DMS53 (cell line): ENCODE measurements around the gene OR1D5.
"Not testable (repeated sequence)": the region's sequence is repeated elsewhere in the genome, so short reads cannot be mapped to it uniquely, and the experiment has no call there.

Experiments used
- DNase-seq: peaks from one replicate; lab custom pipeline; 2025; lab: John Stamatoyannopoulos, UW

OR1D5 gene, protein sequence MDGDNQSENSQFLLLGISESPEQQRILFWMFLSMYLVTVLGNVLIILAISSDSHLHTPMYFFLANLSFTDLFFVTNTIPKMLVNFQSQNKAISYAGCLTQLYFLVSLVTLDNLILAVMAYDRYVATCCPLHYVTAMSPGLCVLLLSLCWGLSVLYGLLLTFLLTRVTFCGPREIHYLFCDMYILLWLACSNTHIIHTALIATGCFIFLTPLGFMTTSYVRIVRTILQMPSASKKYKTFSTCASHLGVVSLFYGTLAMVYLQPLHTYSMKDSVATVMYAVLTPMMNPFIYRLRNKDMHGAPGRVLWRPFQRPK

DNA sequence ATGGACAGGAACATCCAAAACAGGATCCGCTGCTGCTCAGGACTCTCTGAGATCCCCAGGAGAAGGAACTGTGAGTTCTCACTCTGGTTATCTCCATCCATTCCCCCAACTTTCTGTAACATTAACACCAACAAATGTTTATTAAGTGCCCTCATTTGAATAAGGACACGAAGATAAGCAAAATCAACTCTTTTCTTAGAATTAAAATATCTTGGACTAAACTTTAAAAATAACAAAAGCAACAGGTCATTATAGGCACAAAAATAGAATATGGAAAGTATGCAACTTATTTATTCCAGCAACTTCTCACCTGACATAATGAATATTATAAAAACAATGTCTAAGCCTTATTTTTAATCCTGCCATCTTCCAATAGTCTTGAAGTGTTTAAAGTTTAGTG lies at the start of gene OR1D5:
Gene OR1D5 (minus strand): TSS at position 101 of the 400 bp plus-strand sequence. CDS start 0 bp downstream, at position 101.
- not testable (repeated sequence) for DNase-seq

DNA sequence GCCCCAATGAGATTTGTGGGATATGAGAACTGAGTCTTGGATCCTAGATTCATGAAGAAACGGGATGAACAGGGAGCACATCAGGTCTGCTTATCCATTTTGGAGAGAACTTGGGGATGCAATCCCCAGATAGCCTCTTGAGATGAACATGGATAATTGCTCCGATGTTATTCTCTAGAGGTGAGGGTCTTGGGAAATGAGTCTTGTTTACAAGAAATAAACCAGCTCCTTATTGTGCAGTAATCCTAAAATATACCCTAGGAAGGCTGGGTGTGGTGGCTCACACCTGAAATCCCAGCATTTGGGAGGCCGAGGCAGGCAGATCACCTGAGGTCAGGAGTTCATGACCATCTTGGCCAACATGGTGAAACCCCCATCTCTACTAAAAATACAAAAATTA lies 40.9 kb upstream of the OR1D5 start, which contains the start of gene OR1D2:
Gene OR1D2 (minus strand): TSS at position 101 of the 400 bp plus-strand sequence. CDS start 11,426 bp downstream, outside the sequence.
- DNase-seq: no peak

DNA sequence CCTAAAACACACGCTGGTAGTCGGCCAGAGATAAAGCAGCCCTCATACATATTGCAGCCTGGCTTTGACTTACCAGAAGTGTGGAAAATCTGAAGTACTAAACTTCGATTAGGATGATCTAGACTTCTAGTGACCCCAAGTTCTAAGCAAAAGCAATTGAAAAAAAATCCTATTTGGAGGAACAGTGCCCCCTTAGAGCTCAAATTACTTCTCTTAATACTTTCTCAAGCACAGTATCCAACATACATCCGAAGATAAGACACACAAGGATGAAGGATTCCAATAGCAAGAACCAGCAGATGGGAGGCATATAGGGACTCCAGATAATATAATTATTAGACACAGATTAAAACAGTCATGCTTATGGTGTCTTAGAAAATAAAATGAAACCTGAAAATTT lies 10.4 kb upstream of the OR1D5 start:
- not testable (repeated sequence) for DNase-seq

DNA sequence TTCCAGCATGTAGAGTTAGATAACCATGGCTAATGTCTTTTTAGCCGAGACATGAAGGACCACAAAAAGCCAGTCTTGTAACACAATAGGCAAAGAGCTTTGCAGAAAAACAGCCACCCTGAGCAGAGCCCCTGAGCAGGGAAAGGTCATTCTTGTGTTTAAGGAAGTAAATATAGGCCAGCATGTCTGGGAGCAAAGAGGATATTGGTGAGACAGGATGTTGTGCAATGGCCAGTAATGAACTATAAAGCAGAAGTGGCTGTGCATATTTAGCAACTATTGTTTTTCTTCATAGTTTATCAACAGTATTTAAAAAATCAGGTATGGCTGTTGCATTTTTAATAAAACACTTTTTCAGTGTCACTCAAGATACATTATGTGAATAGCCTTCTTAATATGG lies 1.8 kb upstream of the OR1D5 start:
- DNase-seq: not testable (repeated sequence)

DNA sequence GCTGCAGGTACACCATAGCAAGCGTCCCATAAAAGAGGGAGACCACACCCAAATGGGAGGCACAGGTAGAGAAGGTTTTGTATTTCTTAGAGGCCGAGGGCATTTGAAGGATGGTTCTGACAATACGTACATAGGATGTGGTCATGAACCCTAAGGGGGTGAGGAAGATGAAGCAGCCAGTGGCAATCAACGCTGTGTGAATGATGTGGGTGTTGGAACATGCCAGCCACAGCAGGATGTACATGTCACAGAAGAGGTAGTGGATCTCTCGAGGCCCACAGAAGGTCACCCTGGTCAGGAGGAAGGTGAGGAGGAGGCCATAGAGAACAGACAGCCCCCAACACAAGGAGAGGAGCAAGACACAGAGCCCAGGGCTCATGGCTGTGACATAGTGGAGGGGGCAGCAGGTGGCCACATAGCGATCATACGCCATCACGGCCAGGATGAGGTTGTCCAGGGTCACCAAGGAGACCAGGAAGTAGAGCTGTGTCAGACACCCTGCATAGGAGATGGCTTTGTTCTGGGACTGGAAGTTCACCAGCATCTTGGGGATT lies 506 bp downstream of the OR1D5 start:
- DNase-seq: not testable (repeated sequence)

DNA sequence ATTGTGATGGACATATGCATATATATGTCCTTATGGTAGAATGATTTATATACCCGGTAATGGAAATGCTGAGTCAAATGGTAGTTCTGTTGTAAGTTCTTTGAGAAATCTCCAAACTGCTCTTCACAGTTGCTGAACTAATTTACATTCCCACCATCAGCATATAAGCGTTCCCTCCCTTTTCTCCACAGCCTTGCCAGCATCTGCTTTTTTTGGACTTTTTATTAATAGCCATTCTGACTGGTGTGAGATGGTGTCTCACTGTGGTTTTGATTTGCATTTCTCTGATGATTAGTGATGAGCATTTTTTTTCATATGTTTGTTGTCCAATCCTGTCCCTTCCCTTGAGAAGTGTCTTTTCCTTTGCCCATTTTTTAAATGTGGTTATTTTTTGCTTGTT lies 8.5 kb downstream of the OR1D5 start:
- not testable (repeated sequence) for DNase-seq

DNA sequence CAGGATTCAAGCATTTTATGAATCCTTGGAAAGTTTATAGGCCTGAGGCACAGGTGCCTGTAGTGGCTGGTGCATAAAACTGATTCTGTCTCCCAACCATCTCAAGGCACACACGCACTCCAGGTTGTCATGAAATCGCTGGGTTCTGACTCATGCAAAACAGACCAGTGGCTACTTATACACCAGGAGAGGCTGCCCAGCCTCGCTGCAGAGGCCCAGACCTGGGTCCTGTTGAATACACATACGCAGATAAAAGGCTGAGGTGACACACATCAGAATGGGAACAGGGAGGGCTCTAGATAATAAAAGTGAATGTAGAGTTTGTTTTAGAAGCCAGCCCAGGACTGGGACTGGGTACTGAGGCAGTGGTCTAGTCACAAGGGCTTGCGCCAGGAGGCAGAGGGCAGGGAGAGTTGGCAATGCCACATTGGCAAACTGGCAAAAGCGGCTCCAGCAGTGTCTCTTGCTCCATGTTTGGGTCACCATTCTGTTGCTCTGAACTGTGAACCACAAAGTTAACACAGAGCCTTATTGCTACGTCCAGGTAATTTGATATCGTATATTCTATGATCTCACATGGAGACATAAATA lies 13.6 kb downstream of the OR1D5 start:
- DNase-seq: peak; percentile 31

DNA sequence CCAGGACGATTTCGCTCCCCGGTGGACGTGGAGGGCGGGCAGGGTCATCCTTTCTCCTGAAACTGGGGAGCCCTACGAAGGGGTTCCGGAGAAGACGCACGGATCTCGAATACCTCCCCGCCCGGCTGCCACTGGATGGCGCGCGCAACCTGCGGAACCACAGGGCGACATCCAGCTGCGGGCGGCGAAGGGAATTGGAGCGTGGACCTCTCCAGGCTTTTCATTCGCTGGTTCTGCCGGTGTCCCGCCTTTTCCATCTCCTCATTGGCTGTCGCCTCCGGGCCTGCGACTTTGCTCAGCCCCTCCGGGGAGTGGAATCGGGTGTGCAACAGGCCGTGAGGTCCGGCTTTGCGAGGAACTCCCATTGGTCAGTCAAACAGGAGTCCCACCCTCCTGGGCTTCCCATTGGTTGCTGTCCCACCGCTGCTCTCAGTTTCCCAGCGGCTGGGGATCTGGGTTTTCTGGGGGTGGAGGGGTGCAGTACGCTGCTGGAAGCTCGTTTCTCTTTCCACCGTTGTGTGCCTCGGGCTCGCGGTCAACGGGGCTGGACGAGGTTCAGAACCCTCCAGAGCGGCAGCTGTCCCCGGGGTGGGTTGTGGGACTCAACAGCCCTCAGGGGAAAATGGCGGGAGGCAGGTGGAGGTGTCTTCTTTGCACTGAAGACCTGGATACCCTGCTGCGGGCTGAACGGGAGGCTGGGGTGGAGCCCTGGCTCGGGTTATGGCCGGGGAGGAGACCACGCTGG lies 14.5 kb downstream of the OR1D5 start:
- DNase-seq: peak; percentile 98

DNA sequence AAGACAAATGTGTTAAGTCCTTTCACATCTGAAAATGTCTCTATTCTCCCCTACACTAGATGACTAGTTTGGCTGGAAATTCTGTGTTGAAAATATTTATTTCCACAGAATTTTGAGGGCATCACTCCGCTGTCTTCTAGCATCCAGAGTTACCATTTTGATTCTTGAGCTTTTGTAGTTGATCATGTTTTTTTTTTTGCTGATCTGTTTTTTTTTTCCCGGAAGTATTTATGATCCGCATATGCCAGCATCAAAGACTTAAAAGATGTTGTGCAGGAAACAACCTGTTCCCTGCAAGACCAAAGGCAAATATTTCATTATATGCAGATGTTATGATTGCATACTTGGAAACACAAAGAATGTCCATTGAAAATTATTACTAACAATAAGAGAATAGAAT lies 16.7 kb downstream of the OR1D5 start:
- DNase-seq: no peak

DNA sequence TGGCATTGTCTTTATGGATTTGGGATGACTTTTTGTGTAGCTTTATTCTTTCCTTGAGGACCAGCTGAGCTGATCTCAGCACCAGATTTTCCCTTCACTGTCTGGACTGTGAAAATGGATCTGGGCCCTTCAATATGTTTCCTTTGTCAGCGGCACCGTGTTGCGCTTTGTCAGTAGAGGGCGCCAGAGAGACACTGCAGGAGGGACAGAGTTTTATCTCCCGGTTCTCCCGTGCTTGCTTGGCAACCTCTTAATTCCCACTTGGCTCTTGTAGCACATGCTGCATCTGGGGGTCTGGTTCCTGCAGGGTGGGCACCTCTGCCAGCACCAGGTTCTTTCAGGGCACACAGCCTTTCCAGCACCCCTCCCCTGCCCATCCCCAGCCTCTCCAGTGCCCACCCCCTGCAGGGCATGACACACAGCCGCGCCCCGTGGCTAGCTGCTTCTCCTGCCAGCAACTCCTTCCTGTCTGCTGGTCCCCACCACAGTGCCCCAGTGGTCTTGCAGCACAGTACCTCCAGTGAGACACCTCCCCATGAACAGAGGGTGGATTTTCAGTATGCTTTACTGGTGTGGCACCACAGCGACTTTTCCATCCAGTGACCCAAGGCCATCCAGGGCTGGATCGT lies 19.6 kb downstream of the OR1D5 start:
- DNase-seq: peak; percentile 74

DNA sequence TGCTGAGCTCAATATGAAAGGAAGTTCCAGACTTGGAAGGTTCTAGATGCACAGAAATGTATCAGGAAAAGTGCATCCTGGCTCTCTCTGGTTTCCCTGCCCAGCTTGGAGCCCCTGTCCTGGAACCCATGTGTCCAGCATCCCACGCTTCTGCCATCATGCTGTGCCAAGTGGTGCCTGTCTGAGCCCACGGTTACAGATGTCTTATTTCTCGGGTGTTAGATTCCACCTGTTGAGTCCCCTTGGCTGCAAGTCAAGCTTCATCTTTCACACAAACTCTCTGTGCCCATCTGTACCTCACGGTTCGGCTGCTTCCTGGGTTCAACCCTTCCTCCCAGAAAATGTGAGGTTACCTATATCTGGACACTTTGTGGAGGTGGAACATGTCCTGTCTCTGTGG lies 22.5 kb downstream of the OR1D5 start:
- DNase-seq: no peak

DNA sequence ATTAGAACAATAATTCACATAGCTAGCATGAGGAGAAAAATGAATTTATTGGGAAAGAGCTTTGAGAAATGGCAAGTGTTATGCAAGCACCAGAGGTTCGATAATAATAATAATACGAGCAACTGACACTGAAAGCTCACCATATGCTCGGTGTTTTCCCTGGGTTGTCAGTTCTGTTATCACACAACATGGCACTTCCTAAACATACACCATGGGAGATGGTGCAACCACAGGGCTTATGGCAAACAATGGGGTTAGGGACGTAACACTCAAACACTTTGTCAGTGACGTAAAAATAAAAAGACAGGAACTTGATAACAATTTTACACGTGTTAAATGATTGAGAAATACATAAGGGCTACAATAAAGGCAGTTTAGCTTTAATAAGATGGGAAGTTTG lies 23.7 kb downstream of the OR1D5 start:
- DNase-seq: no peak

DNA sequence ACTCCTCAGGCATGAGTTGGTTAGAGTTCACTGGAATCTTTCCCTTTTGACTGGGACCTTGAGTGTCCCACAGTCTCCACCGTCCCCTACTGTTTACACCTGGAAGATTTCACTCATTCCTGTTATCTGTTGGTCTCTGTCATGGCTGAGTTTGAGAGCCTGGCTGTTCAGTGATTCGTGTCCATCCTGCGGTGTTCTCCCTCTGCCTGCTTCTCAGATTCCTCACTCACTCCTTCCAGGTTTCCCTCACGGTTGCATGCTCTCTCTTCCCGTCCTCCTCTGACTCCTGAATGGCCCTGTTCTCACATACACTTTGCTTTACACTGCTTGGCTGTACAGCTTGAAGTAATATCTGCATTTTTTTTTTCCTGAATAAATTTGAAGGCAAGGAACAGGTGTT lies 24.5 kb downstream of the OR1D5 start:
- DNase-seq: peak; percentile 36

DNA sequence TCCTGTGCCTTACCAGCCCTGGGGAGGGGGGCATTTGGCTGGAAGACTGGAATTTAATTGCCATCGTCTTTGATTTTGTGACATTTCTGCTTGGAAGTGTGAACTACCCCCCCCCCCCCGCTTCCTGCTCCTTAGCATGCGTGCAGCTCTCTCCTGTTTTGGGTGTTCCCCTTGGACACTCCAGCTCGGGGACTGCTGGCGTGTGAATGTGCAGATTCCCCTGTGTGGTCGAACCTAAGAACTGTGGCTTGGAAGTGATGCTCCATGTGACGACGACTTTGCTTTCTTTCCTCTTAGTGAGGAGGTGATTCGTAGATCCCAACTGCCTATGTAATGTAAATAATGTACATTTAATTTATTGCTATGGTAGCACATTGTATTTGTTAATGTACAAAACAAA lies 26.1 kb downstream of the OR1D5 start:
- peak; percentile 12 for DNase-seq

DNA sequence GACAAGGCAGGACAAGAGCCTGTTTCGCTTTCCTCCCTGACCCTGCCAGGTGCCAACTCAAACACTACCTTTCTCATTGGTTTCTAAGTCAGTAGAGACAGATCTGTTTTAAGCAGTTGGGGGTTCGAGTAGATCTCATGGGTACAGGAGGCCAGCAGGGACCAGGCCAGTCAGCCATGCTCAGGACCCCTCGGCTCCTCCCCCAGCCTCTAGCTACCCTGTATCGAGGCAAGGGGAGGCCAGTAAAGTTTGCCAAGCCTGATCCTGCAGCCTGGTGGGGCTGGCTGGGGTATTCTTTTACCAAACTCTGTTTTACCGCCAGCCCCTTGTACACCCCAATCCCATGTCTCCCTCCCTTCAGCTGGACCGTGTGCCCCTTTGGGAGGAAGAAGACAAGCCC lies 26.6 kb downstream of the OR1D5 start:
- DNase-seq: no peak

DNA sequence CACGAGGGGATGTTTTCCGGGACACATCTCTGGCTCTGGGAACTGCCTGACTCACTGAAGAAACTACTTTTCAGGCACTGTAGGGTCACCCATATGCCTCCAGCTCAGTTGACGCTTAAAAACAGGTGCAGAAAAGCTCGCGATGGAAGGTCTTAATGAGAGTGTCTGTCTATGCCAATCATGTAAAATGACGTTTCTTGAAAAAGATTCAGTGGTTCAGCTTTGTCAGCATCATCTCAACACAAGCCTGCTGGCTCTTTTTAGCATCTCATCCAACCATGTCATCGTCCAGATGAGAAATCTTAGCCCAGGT lies 27.5 kb downstream of the OR1D5 start:
- no peak for DNase-seq

DNA sequence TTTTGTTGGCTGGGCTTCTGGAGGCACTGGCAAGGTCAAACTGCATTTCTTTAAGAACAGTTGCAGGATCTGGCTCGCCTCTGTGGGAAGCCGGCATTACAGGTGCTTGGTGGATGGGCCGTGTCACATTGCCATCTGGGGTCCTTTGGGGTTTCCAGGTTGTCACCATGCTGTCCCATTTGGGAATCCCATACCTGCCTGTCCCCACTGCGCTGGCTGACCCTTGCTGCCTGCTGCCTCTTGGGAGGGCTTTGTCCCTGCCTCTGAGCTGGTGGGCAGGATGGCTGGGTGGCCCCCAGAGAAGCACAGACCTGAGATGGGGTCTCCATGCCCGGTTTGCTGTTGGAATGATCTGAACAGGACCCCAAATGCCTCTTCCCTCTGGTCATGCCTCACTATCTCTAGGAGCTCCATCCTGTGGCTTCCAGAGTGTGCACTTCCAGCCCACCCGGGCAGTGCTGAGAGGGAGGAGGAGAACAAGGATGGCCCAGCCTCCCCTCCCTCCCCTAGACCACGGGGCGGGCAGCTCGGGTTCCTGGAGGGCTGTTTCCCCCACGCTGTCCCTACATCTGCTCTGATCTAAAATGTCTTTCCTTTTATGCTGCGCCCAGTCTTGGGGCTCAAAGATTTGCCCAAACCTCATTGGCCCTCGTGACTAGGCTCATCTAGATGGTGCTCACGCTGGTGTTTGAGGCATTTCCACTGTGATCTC lies 28.0 kb downstream of the OR1D5 start:
- DNase-seq: no peak

DNA sequence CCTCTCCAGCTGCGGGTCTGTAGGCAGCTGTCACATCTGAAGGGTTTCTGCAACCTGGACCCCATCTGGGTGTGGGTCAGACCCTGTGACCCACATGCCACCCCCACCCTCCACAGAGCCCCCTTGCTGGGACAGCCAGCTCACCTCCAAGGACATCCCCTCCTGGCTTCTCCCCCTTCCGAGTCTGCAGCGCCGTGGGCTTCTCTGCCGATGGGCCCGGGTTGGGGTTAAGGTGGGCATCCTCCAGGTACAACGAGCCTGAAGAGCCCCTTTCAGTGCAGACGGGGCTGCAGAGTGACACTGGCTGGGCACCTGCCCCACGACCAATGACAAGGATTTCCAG lies 28.9 kb downstream of the OR1D5 start:
- no peak for DNase-seq

DNA sequence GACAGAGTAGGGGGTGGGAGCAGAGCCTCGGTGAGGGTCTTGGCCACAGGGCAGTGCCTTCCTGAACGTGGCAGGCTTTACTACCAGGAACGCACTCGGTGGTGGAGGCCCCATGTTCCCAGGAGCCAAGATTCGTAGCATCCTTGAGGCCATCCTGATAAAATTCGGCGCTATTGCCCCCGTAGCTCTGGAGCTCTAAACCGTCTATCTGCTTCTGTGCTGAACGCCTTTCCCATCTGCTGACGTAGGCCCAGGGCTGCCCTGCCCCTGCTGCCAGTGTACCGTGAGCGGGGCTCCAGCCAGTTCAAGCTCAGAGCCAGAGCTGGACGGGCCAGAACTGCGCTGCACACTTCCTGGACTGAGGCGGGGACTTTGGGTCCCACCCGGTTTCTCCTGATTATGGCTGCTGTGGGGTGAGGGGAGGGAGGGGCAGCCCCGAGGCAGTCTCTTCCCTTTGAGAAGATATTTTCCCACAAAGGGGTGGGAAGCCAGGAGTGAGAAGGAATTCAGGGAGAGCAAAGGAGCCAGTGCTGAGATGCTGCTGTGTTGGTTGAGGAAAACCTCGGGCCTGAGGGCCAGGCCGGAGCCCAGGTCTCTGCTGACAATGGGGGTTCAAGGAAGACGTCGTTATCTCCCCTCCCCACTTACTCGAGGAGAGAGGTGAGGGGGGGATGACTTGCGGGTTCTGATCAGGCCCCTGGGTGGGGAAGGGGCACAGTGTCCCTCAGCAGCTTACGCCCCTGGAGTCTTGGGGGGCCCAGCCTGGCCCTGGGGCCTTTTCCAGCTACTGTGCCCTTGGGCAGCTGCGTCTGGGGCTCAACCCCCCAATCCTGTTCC lies 29.4 kb downstream of the OR1D5 start:
- no peak for DNase-seq

DNA sequence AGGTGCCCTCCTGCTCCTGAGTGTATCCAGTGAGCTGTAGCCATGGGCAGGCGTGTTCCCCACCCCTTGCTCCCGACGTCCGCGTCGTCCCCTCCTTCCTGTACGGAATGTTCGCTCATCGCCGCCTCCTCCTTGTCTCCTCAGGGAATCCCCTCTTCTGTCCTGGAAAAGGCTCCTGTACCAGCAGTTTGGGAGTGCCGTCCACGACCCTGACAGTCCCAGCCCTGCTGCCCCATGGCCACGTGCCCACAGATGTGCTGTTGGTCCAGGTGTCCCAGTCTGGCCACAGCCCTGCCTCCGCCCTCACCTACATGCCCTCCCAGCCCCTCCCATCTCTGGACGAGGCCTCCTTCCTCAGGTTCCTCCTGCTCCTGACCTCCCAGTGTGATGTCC lies 30.2 kb downstream of the OR1D5 start:
- no peak for DNase-seq
